Glomerular visceral epithelial cell (primary cell): ENCODE results near the gene C20orf173.
"Not testable (repeated sequence)": the region's sequence is repeated elsewhere in the genome, so short reads cannot be mapped to it uniquely, and the experiment has no call there.

Experiments used
- DNase-seq: peaks from one replicate; pipeline ENCODE4 v3.0.0-alpha.2; 2016; ENCODE audit errors: extremely low spot score

Gene C20orf173, protein sequence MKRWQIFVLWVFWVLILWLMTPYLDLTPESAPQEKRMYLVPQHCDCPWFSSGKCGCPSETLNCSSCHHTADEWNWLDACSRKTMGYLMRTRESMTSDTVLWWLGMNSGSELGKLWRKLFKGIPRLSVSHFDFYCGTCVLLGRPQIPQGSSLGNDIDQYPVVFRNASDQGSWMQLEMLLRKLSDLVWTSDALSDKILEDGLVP

DNA sequence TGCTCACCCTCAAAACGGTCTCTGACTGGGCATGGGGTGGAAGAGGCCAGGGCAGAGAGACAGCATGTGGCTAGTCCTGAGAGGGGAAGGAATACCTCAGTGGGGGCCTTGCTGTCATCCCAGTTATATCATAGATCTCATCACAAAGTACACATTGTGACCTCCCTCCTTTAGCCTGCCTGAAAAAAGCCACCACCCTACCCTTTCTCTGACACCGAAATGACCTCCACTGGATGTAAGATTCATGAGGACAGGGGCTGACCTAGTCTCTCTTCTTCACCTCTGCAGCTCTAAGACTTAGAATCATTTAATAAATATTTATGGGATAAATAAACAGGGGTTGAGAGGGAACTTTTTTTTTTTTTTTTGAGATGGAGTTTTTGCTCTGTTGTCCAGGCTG lies at the start of gene C20orf173:
TSS of gene C20orf173 (minus strand) at position 101 of the 400 bp plus-strand sequence. CDS start 279 bp downstream, outside the sequence.
- DNase-seq, result no peak

DNA sequence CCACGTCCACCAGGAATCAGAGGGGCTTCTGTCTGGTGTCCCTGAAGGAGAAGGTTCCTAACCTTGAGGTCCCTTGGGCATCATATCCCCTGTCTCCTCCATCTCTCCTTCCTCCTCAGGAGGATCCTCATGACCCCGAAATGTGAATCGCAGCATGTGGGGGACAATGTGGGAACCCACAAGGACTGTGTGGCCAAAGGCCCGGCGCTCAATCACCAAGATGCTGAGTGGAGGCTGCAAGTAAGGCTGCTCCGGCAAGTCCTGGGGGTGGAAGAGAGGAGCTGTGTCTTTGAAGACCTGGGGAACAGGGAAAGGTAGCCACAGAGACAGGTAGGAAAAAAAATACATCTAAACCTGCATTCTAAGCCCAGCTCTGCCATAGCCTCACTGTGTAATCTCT lies 49.7 kb upstream of the C20orf173 start:
- no peak for DNase-seq

DNA sequence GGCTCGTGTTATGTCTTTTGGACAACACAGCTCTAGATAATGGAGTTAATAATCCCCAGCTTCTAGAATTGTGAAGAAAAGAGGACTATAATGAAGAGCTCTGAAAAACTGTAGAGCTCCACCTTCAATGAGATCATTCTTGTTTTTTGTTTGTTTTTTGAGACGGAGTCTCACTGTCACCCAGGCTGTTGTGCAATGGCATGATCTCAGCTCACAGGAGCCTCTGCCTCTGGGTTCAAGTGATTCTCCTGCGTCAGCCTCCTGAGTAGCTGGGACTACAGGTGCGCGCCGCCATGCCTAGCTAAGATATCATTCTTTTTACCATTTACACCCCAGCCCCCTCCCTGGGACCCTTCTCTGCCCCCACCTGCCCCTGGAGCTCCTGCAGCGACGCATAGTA lies 49.0 kb upstream of the C20orf173 start:
- DNase-seq, result no peak

DNA sequence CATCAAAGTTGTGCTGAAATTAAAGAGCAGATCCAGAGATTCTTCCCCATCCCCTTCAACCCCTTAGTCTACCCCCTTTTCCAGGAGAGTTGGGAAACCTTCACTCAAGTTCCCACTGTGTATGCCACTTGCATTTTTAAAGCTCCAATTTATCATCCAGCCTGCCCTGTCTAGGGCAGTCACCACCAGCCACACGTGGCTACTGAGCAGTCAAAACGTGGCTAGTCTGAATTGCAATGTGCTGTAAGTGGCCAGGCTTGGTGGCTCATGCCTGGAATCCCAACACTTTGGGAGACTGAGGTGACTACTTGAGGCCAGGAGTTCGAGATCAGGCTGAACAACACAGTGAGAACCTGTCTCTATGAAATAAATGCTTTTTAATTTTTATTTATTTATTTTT lies 47.4 kb upstream of the C20orf173 start:
- DNase-seq, result no peak

DNA sequence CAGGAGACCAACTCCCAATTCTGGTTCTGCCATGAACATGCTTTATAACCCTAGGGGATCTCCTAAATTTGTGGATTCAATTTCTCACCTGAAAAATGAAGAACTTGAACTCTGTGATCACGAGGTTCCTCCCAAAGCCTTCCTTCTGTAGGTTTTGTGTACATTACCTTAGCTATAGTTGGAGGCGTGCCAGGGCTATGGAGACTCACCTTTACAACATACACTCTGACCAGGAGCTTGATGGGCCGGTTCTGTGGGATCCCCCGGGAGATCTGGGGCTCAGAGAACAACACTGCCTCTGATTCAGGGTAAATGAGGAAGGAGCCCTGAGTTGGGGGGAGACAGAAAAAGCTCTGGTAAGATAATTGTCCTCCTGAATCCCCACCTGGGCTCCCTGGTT lies 46.5 kb upstream of the C20orf173 start:
- DNase-seq, result no peak

DNA sequence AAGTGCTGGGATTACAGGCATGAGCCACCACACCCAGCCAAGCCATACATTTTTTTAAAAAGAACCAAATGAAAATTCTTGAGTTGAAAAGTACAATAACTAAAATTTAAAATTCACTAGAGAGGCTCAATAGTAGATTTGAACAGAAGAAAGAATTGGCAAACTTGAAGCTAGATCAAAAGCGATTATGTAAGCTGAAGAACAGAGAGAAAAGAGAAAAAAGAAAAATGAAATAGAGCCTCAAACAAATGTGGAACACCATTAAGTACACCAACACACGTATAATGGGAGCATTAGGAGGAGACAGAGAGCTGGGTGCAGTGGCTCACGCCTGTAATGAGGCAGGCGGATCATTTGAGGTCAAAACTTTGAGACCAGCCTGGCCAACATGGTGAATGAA lies 43.4 kb upstream of the C20orf173 start:
- no peak for DNase-seq

DNA sequence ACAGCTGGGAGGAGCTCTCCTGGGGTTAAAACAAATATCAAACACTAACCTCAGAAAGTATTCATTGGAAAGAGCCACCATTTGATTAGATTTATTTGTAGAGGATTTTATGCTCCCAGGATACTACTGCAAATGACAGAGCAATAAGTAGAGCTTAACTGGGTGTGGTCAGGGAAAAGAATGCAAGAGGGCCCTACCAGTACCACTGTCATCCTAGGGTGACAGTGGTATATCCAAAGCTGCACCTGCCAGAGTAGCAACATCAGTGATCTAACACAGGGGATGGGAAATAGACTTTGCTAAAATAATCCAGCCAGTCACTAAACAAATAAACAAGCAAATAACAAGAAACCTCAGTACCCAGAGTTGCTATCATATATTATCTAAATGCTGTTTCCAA lies 42.1 kb upstream of the C20orf173 start:
- DNase-seq, result no peak

DNA sequence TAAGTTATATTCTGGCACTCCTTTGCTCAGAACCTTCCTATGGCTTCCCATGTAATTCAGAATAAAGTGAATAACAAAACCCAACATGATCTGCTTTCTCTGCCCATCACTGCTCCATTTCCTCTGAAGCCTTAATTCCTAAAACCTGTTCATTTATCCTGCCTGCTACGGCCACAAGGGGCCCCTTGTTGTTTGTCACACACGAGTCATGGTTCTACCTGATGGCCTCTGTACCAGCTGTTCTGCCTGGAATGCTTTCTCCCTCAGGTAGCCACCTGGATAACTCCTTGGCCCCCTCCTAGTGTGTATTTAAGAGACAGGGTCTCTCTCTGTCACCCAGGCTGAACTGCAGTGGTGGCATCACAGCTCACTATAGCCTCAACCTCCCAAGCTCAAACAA lies 39.2 kb upstream of the C20orf173 start:
- DNase-seq, result peak; percentile 30

DNA sequence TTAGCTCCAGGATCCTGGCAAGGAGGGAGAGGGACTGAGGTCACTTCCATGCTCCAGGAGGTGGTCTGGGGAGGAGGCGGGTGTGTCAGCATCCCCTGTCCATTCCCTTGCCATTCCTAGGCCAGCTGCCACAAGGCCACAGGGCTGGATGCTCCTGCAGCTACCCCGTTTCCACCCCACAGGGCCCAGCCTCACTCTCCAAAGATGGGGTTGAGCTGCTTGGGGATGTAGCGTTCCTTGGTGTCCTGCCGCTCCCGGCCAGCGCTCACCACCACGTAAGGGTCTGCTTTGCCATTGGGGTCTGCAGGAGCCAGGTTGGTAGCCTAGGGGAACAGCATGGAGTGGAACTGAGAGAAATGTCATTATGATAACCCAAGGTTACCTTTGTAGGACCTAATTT lies 35.5 kb upstream of the C20orf173 start:
- no peak for DNase-seq

DNA sequence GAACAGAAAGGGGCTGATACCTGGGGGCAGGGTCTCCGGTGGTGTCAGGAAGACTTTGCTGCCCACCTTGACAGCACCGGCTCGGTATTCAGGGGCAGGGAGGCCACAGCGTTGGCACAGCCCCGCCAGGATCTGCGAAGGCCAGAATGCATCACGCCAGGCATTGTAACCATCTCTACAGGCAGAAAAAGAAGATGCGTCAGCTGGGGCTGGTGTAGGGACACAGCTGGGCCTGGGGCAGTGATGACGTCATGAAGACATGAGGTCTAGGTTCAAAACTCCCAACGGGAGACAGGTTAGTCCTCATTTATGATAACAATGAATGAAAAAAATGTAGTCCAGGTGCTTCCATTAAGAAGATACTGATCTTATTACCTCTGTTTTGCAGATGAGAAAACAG lies 34.4 kb upstream of the C20orf173 start:
- DNase-seq, result no peak

DNA sequence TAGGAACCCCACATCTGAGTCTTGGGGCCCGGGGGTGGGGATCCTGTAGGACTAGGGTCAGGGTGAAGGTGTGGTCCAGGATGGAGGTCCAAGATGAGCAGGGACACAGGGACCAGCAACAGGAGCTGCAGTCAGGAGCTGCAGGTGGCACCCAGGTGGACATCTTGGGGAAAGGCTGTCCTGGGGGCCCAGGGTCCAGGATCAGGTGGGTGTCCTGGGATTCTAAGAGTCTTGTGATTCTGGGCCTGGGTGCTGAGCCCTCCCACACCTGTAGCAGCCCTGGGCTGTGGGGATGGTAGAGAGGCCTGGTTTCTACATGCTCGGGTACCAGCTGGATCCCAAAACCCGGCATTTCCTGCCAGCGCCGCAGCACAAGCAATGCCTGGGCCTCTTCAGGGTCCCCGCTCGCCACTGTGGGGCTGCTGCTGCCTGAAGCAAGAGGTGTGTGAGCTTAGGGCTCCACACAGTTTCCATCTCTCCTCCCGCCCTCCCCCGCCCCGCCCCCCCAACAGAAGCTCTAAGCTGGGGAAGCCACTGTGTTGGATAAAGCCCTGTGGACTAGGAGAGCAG lies 33.2 kb upstream of the C20orf173 start:
- no peak for DNase-seq

DNA sequence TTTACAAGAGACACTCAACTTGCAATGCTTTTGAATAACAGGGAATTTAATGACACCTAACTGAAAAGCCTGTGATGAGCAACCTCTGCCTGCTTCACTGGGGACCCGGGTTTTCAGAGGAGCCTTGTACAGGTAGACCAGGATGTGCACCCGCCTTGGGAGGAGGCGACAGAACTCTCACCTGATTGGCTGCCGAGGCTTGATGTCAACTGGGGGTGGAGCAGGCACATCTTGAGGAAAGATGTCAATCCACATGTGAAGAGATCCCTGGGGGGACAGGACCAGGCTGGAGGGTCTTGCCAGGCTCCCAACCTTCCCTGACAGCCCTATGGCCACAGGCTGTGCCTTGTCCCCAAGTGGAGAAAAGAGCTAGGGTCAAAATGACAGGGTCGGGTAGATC lies 32.2 kb upstream of the C20orf173 start:
- no peak for DNase-seq

DNA sequence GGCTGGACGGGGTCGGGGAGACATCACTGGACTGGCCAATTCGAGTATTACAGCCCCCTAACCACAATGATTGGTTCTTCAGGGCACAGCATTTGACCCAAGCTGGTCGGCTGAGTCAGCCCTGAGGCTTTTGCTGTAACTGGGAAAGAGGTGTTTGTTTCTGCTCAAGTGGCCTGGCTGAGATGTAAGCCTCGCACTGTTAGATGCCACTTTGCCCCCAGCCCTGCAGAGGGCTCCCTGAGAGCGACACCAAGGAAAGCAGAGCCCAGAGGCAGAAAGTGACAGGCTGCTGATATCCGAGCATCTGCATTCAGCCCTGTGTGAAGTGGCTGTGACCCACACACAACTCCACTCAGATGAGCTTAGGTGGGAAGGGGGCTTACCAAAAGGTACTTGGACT lies 31.8 kb upstream of the C20orf173 start:
- DNase-seq, result peak; percentile 78

DNA sequence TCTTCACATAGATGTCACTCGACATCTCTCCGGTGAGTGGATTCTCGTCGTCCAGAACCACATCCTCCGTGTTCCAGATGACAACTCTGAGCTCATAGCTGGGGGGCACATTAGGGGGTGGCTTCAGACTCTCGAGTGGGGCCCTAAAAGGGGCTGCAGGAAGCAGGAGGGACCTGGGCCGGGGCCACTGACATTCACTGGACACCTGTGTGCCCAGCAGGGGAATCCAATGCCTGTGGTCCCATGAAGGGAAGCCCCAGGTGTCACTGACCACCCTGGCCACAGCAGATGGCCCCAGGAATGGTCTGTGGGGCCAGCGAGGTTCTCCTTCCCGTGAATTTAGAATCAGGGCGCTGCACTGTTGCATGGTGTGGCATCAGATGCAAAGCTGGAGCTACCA lies 31.1 kb upstream of the C20orf173 start:
- no peak for DNase-seq

DNA sequence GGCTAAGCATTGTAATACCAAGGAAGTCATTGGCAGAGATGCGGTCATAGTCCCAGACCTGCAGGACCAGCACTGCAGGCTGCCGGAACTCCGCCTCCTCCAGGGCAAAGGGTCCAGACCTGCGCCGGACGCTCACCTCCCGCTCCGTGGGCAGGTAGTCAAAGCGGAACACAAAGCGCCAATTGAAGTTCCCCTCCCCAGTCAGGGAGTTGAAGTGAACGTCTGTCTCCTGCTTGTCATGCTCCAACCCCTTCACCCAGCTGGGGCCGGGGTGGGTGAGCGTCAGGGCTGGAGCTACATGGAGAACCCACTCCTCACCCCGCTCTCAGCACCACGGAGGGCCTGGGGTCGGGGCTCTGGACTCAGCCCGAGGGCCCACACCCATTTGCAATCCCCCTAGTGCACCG lies 30.7 kb upstream of the C20orf173 start:
- DNase-seq, result no peak

DNA sequence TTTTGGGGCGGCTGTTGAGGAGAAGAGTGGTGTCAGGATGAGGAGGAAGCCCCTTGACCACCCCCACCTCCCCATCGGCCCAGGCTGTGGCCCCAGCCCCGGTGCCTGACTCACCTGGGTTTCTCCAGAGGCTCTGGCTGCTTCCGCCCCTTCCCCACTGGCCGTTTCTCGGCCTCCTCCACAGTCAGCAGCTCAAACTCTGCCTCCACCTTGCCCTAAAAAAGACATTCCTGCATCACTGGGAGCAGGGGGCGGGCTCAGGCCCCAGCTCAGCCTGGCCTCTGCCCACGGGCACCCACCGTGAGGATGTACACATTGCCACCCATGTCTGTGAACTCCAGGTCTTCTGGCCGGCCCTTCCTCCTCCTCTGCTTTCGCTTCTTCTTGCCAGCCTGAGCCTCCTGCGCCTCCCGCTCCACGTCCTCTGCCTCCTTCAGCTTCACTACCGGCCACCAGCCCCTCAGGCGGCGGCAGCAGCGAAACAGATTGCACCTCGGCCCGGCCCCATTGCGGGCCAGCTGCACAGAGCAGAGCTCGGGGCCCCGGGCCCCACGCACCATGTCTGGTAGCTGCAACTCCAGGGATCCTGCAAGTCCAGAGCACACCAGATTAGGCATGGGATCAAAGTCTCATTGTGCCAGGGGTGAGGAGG lies 29.7 kb upstream of the C20orf173 start:
- no peak for DNase-seq

DNA sequence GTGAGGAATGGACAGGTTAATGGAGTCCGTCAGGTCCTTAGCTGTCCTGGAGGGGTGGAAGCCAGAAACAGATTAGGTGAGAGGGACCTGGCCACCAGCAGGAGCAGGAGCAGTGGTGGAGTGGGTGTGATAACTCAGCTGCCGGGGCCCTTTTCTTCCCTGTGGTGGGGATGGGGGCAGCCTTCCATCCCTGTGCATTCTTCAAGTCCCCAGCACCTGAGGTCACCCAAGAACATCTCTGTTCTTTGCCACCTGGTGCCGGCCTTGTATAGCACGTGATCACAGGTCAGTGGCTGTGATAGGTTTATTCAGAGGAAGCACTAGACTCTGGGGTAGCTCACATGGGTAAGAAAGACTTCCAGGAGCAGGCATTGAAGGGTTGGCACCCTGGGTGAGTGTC lies 29.0 kb upstream of the C20orf173 start:
- no peak for DNase-seq

DNA sequence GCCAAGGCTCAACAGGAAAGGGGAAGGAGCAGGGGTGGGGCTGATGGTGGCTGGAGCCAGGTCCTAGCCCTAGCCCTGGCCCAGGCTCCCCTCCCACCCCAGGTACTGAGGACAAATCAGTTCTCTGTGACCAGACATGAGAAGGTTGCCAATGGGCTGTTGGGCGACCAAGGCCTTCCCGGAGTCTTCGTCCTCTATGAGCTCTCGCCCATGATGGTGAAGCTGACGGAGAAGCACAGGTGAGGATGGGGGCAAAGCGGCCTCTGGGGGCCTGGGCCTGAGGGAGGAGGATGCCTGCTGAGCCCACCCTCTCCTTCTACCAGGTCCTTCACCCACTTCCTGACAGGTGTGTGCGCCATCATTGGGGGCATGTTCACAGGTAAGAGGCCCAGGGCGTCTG lies 27.4 kb upstream of the C20orf173 start:
- no peak for DNase-seq

DNA sequence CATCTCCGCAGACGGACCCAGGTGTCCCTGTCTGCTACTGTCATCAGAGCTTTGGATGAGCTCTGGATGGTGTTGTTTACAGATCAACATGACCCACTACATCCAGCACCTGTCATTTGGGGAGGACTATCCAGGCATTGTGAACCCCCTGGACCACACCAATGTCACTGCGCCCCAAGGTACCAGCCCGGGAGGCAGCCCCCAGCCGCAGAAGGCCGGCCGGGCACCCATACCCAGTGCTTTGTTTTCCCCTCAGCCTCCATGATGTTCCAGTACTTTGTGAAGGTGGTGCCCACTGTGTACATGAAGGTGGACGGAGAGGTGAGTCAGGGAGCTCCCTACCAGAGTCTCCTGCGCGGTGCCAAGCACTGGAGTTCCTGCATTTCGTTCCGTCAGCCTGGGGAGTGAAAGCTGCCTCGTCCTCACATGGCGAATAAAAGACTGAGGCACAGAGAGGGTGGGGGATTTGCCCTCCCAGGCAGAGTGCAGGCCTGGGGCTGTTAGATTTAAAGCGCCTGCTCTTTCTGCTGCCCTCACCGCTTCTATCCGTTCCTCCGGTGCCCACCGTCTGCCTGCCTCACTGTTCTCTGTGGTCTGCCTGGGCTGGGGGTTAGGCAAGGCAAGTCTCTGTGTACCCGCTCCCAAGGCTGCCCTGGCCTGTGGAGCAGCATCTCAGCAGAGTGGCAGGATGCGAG lies 26.6 kb upstream of the C20orf173 start:
- DNase-seq, result no peak

DNA sequence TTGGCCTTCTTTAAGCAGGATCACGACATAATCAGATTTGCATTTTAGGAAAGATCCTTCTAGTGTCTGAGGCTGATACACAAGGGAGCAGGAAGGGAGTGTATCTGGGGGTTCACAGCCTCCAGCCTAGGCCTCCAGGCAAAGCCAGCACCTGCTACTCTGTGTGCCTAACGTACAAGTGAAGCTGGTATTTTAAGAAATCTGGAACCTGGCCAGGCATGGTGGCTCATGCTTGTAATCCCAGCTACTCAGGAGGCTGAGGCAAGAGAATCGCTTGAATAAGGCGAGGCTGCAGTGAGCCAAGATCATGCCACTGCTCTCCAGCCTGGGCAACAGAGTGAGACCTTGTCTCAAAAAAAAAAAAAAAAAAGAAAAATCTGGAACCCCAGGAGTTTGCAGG lies 26.0 kb upstream of the C20orf173 start:
- DNase-seq, result not testable (repeated sequence)

DNA sequence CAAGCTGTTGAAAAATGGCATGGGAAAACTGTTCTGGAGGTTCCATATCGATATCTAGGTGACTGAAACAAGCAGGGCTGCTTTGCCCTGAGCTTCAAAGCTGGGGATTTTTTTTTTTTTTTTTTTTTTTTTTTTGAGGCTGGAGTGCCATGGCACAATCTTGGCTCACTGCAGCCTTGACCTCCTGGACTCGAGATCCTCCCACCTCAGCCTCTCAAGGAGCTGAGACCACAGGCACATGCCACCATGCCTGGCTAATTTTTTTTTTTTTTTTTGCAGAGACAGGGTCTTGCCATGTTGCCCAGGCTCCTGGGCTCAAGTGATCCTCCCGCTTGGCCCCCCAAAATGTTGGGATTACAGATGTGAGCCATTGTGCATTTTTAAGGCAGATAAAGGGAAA lies 23.5 kb upstream of the C20orf173 start:
- no peak for DNase-seq

DNA sequence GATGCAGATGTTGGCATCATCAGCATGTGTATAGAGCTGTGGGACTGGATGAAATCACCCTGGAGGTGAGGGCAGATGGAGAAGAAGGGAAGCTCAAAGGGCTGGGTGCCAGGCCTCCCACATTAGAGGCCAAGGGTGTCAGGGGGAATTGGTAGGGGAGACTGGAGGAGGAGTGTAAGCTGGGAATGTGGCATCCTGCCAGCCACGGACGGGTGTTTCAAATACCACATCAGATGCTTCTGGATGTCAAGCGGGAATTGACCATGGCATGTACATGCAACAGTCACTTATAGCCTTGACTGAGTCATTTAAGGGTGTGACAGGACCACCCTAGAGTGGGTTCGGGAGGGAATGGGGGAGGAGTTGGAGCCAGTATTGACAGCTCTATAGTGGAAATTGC lies 22.1 kb upstream of the C20orf173 start:
- no peak for DNase-seq

DNA sequence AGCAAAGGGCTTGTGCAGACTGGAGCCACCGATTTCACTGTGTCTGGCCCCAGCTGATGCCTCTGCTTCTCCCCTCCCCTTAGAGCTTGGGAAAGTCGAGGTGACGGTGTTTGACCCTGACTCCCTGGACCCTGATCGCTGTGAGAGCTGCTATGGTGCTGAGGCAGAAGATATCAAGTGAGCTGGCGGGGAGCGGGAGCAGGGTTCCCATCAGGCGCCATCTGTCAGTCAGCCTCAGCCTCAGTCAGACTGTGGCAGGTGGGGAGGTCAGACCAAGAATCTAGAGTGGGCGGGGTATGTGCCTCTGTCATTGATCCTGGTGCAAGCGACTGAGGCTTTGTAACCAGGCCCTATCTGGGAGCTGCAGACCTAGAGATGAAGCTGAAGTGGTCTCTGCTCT lies 17.9 kb upstream of the C20orf173 start:
- DNase-seq, result no peak
